ENCODE data around the gene IRX3.

The IRX3 gene

DNA sequence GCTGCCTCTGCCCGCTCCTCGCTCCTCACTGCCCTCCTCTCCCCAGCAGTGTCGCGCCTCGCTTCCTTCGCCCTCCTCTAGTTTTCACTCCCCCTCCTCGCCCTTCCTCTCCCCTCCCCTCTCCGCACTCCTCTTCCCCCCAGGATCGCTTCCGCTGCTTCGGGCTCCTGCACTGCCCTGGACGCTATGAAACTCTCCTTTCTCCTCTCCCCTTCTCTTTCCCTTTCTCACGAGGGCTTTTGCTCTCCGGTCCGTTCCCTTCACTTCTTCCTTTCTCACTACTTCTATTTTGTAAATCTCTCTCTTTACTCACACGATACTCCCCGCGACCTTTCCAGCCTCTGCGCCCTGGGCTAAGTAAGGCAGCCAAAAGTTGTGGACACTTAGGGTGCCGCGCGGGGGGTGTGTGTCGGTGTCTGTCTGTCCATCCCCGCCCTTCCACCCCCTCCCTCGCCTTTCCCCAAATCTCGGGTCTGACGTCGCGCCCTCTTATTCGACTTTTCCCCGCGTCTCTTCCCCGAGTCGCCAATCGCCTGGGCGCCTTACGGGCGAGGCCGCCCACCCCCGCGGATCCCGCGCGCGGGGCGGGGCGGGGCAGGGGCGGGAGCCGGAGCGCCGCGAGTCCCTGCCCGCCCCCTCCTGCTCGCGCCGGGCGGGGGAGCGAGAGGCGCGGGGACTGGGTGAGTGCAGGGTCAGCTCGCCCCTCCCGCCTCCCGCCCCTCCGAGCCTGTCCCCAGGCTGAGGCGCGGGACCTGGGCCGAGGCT is at the start of gene IRX3:
TSS of gene IRX3 (minus strand) at position 422 of the 765 bp plus-strand sequence. CDS start 737 bp downstream, outside the sequence.
- H3K27ac Mint-ChIP-seq, result peak within 1 kb of the TSS; percentile 56
- no peaks in the 10 kb centered on the region for H3K9me3 Mint-ChIP-seq
- H3K36me3 Mint-ChIP-seq (ENCODE audit: low read depth), result no peaks in the 10 kb centered on the region
- no peak for DNase-seq
- peaks cover 40% of the 10 kb centered on the region for H3K4me1 Mint-ChIP-seq (ENCODE audit: low read depth)
- H3K27me3 Mint-ChIP-seq, result peaks cover 83% of the 10 kb centered on the region
- peak within 1 kb of the TSS; percentile 62 for H3K4me3 Mint-ChIP-seq

GRCh38 chr16:54335230-54335629 is 48.6 kb upstream of the IRX3 start:
- peaks cover 28% of the 10 kb centered on the region for H3K27me3 Mint-ChIP-seq

DNA sequence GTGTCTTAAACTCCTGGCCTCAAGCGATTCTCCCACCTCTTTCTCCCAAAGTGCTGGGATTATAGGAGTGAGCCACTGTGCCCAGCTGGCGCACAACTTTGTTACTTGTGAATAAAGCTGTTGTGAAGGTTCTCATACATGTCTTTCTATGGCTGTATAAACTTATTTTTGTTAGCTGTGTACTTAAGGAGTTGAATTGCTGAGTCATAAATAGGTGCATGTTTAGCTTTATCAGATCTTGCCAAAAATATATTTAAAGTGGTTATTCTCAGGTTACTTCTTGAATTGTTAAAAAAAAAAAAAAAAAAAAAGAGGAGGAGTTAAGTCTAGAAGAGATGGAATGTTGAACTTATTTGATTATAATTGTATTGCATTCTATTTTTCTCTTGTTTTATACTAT is 47.6 kb upstream of the IRX3 start:
- Mint-ChIP-seq H3K9me3 (no peaks in the 10 kb centered on the region), H3K4me3 (no peak overlapping the region), H3K36me3 (ENCODE audit: low read depth) (no peaks in the 10 kb centered on the region), H3K27me3 (peaks cover 26% of the 10 kb centered on the region), H3K27ac (no peak overlapping the region), H3K4me1 (ENCODE audit: low read depth) (no peaks in the 10 kb centered on the region)
- no peak for DNase-seq

More at GRCh38 chr16:54335230-54335629, 48.6 kb upstream of the IRX3 start:
- Mint-ChIP-seq H3K4me3 (no peak overlapping the region), H3K27ac (no peak overlapping the region), H3K9me3 (no peaks in the 10 kb centered on the region), H3K4me1 (ENCODE audit: low read depth) (no peaks in the 10 kb centered on the region), H3K36me3 (ENCODE audit: low read depth) (no peaks in the 10 kb centered on the region)
- DNase-seq, result no peak

DNA sequence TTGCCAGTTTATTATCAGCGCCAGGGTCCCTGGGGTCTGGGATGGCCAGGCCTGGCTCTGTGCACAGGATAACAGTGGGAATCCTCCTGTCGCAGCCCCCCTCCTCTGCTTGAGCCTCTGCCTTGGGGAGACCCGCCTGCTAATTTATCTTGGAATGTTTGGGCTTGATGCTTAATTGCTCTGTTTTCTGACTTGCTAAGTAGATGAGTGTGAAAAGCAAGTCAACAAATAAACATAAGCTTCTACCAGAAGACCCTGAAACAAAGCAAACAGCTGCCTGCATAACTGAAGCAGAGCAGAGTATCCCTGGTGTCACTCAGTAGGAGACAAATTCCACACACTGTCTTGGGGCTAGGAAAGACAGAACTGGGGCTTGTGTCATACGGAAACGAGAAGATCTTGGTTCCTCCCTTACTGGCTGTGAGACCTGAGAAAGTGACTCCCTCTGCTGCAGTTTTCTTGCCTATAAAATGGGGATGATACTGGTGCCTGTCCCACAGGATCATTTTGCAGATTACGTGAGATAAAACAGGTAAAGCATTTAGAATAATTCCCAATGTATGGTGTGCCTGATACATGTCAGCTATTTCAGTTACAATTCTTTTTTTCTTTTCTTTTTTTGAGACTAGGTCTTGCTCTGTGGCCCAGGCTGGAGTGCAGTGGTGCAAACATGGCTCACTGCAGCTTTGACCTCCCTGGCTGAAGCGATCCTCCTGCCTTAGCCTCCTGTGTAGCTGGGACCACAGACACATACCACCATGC is 44.8 kb upstream of the IRX3 start:
- peaks cover 34% of the 10 kb centered on the region for H3K27me3 Mint-ChIP-seq
- H3K9me3 Mint-ChIP-seq, result no peaks in the 10 kb centered on the region
- H3K27ac Mint-ChIP-seq, result no peak overlapping the region
- H3K36me3 Mint-ChIP-seq (ENCODE audit: low read depth), result no peaks in the 10 kb centered on the region
- H3K4me3 Mint-ChIP-seq, result no peak overlapping the region
- no peaks in the 10 kb centered on the region for H3K4me1 Mint-ChIP-seq (ENCODE audit: low read depth)
- DNase-seq, result no peak

DNA sequence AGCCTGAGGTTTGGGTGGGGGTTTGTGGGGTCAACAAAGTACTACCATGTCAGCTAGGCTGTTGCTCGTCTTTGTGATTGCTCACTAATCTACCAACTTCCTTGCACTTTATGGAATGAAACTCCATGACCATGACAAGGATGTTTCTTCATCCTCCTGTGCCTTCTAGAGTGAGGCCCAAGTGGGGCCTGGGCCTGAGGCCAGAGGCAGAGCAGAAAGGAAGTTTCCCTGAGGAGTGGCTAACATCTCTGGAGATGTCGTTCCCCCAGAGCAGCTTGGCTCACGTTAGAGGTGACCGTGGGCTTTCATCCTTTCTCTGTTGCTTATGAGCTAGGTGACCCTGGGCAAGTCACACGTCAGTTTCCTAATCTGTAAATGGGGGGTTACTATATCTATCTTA is 41.0 kb upstream of the IRX3 start:
- H3K4me1 Mint-ChIP-seq (ENCODE audit: low read depth), result no peaks in the 10 kb centered on the region

GRCh38 chr16:54326266-54326662 is 39.7 kb upstream of the IRX3 start:
- Mint-ChIP-seq H3K27me3 (peaks cover 20% of the 10 kb centered on the region), H3K9me3 (no peaks in the 10 kb centered on the region), H3K4me3 (no peak overlapping the region), H3K27ac (no peak overlapping the region), H3K4me1 (ENCODE audit: low read depth) (no peaks in the 10 kb centered on the region), H3K36me3 (ENCODE audit: low read depth) (no peaks in the 10 kb centered on the region)
- no peak for DNase-seq

More for the DNA sequence above, 41.0 kb upstream of the IRX3 start:
- no peaks in the 10 kb centered on the region for H3K9me3 Mint-ChIP-seq
- no peak for DNase-seq
- no peak overlapping the region for H3K27ac Mint-ChIP-seq
- peaks cover 20% of the 10 kb centered on the region for H3K27me3 Mint-ChIP-seq
- no peak overlapping the region for H3K4me3 Mint-ChIP-seq
- H3K36me3 Mint-ChIP-seq (ENCODE audit: low read depth), result no peaks in the 10 kb centered on the region

DNA sequence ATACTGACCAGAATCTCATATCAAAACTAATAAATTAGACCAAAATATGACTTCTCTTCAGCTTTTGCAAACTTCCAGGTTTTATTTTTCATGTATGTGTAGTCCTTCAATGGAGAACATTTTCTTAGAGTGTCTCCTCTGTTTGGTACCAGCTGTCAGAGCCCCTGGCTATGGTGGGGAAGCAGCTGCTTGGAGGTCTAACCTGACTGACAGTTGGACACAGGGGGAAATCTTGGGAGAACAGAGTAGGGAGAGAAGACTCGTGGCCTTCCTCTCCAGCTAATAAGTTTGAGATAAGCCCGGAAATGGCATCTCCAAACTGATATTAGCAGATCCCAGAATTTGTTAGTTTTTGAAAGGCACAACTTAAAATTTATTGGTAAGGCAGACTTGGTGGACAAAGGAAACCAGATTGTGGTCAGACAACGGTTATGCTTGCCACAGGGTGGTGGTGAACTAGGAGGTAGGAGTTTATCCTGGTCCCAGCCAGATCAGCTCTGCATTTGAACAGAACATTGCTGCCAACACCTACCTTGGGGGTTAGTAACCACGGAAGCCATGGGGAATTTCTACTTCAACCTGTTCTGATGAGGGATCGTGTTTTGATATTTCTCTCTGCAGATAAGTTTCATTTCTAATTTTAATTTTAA is 39.2 kb upstream of the IRX3 start:
- H3K36me3 Mint-ChIP-seq (ENCODE audit: low read depth), result no peaks in the 10 kb centered on the region
- no peaks in the 10 kb centered on the region for H3K4me1 Mint-ChIP-seq (ENCODE audit: low read depth)
- H3K27me3 Mint-ChIP-seq, result peaks cover 14% of the 10 kb centered on the region
- no peak for DNase-seq
- H3K27ac Mint-ChIP-seq, result no peak overlapping the region
- no peaks in the 10 kb centered on the region for H3K9me3 Mint-ChIP-seq
- H3K4me3 Mint-ChIP-seq, result no peak overlapping the region

GRCh38 chr16:54324716-54325115 is 38.1 kb upstream of the IRX3 start:
- no peaks in the 10 kb centered on the region for H3K9me3 Mint-ChIP-seq
- no peak overlapping the region for H3K27ac Mint-ChIP-seq
- H3K36me3 Mint-ChIP-seq (ENCODE audit: low read depth), result no peaks in the 10 kb centered on the region
- no peaks in the 10 kb centered on the region for H3K4me1 Mint-ChIP-seq (ENCODE audit: low read depth)
- H3K4me3 Mint-ChIP-seq, result no peak overlapping the region
- H3K27me3 Mint-ChIP-seq, result peaks cover 11% of the 10 kb centered on the region
- no peak for DNase-seq

GRCh38 chr16:54320697-54321340 is 34.2 kb upstream of the IRX3 start:
- Mint-ChIP-seq H3K4me1 (ENCODE audit: low read depth) (no peaks in the 10 kb centered on the region), H3K27me3 (no peaks in the 10 kb centered on the region), H3K9me3 (no peaks in the 10 kb centered on the region), H3K4me3 (no peak overlapping the region), H3K36me3 (ENCODE audit: low read depth) (no peaks in the 10 kb centered on the region), H3K27ac (no peak overlapping the region)
- DNase-seq, result no peak

- Mint-ChIP-seq H3K27me3 (no peaks in the 10 kb centered on the region), H3K4me1 (ENCODE audit: low read depth) (no peaks in the 10 kb centered on the region), H3K4me3 (no peak overlapping the region), H3K36me3 (ENCODE audit: low read depth) (no peaks in the 10 kb centered on the region), H3K27ac (no peak overlapping the region), H3K9me3 (no peaks in the 10 kb centered on the region)
- DNase-seq, result no peak
Measured at GRCh38 chr16:54318941-54319340, 32.4 kb upstream of the IRX3 start.

DNA sequence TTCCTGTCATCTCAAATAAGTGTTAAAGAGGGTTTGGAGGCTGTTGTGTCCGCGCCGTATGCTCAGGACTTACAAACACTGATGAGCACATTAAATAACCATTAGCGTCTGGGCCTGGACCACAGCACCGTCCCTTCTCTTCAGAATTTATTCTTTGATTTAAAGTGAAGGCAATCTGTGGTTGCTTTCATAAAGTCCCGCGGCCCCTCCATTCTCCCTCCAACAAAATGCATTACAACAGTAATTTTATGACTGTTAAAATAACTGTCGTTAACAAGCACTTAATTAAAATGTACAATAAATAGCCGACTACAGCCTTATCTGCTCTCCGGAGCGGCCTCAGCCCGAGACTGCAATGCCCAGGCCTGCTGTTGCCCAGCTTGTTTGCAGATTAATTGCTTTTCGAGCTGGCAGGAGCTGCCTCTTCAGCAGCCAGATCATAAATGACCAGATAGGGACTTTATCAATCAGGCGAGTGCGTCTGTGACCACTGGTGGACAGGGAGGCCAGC is 30.6 kb upstream of the IRX3 start:
- Mint-ChIP-seq H3K4me1 (ENCODE audit: low read depth) (no peaks in the 10 kb centered on the region), H3K4me3 (no peak overlapping the region), H3K27ac (no peak overlapping the region), H3K9me3 (no peaks in the 10 kb centered on the region), H3K27me3 (no peaks in the 10 kb centered on the region), H3K36me3 (ENCODE audit: low read depth) (no peaks in the 10 kb centered on the region)
- DNase-seq, result no peak

DNA sequence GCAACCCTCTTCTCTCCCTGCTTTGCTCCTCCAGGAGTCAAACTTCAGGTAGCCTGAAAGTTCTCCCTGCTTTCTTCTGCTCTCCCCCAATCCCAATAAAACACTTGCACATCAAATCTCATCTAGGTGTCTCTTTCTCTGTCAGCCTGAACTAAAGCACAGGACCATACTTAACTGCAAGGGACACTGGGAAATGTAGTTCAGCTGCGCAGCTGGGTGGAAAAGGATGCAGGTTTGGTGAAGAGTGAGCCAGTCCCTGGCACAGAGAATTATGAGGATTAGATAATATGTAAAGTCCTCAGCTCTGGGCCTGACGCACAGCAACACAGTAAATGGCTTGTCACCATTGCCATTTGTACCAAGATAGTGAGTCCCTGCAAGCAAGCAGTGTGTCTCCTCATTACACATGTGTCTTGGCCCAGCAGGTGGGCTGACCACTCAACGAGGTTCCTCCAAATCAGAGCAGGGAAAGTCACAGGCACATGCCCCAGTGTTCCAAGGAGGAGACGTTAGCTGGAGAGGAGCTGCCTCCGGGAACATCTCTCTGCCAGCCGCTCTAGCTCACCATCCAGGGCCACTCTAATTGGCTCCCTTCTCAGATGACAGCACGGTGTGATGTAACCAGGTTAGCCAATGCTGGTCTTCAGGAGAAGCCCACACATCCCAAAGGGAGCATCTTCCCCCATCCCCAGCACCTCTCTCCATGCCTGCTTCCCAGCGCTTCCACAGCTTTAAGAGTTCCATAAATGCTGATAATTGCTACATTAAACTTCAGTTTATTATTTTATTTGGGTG is 29.7 kb upstream of the IRX3 start:
- Mint-ChIP-seq H3K36me3 (ENCODE audit: low read depth) (no peaks in the 10 kb centered on the region), H3K27me3 (no peaks in the 10 kb centered on the region), H3K4me3 (no peak overlapping the region), H3K9me3 (no peaks in the 10 kb centered on the region), H3K4me1 (ENCODE audit: low read depth) (no peaks in the 10 kb centered on the region), H3K27ac (no peak overlapping the region)
- no peak for DNase-seq

DNA sequence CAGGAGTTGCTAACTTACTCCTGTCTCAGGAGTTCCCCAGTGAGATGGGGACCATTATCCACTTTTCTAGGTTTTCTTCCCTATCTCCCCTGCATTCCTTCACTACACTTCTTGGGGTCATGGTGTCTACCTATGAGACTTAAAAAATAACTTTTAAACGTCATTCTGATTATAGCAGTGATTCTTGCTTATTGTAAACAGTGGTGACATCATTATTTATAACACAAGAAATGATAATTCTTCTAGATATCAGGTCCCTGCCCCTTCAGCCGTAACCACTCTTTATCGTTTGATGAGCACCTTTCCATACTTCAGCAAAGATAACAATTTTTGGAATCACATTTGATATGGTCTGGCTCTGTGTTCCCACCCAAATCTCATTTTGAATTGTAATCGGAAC is 27.2 kb upstream of the IRX3 start:
- Mint-ChIP-seq H3K9me3 (no peaks in the 10 kb centered on the region), H3K4me3 (no peak overlapping the region), H3K27me3 (no peaks in the 10 kb centered on the region), H3K36me3 (ENCODE audit: low read depth) (no peaks in the 10 kb centered on the region), H3K4me1 (ENCODE audit: low read depth) (no peaks in the 10 kb centered on the region), H3K27ac (no peak overlapping the region)
- no peak for DNase-seq
